Memory B cell (primary cell): ENCODE data around the gene EIF6.
"Not testable (repeated sequence)": the region's sequence is repeated elsewhere in the genome, so short reads cannot be mapped to it uniquely, and the experiment has no call there.

ENCODE experiments used
- ATAC-seq: fragments of 150-1000 bp; cut with Tn5 transposase; 2 replicates; pipeline ENCODE4 v1.10.0; 2021; ENCODE audit warnings: low read depth, mild to moderate bottlenecking, moderate library complexity
- DNase-seq, 2 donors: peaks; one replicate each; pipeline ENCODE4 v3.0.0; 2022; ENCODE audit warnings: low spot score in 2 of 2
- H3K27ac Mint-ChIP-seq: one replicate; pipeline ENCODE4 v1.8.0; 2022; ENCODE audit warnings: mild to moderate bottlenecking, moderate library complexity, mixed read lengths
- H3K27me3 Mint-ChIP-seq: one replicate; pipeline ENCODE4 v1.8.0; 2022; ENCODE audit warnings: mixed read lengths
- H3K36me3 Mint-ChIP-seq: one replicate; pipeline ENCODE4 v1.8.0; 2022; ENCODE audit warnings: mild to moderate bottlenecking, mixed read lengths
- H3K4me1 Mint-ChIP-seq: one replicate; pipeline ENCODE4 v1.8.0; 2022; ENCODE audit warnings: mixed read lengths
- H3K4me3 Mint-ChIP-seq: one replicate; pipeline ENCODE4 v1.8.0; 2022; ENCODE audit warnings: mild to moderate bottlenecking, moderate library complexity, mixed read lengths
- H3K9me3 Mint-ChIP-seq: one replicate; pipeline ENCODE4 v1.8.0; 2022; ENCODE audit warnings: mixed read lengths

Gene EIF6

DNA sequence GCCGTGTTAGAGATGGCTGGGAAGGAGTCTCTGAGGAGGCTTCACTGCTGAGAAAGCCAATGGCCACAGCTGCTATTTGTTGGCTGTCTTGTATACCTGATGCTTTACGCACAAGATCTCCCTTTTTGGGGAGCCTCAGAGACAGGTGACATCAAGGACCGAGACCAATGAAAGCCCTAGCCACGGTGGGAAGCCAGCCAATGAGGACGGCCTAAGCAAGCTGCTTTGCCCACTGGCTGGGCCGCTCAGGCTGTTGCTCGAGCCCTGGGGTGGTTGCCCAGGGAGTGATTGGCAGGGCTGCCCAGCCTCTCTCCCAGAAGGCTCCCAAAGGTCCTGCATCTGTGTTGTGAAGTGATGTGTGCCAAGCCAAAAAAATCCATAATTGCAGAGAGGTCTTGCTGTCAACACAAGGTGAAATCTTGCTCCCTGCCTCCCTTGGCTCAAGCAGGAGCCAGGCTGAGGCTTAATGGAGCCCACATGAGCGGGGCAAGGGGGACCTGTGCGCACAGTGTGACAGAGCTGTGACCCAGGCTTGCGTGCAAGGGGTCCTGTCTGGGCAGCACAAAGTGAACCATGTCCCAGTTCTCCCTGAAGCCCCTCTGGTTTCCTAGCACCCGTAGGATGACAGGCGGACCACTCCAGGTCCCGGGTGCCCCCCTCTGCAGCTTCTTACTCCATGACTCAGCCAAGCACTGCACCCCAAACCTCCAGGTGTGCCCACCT, 11.0 kb downstream of the EIF6 start:
- Mint-ChIP-seq H3K4me1 (peaks cover 14% of the 10 kb centered on the region), H3K27me3 (no peaks in the 10 kb centered on the region), H3K4me3 (no peak overlapping the region), H3K27ac (no peak overlapping the region), H3K36me3 (peaks cover 16% of the 10 kb centered on the region), H3K9me3 (no peaks in the 10 kb centered on the region)
- no peak for ATAC-seq
- no peak for DNase-seq

DNA sequence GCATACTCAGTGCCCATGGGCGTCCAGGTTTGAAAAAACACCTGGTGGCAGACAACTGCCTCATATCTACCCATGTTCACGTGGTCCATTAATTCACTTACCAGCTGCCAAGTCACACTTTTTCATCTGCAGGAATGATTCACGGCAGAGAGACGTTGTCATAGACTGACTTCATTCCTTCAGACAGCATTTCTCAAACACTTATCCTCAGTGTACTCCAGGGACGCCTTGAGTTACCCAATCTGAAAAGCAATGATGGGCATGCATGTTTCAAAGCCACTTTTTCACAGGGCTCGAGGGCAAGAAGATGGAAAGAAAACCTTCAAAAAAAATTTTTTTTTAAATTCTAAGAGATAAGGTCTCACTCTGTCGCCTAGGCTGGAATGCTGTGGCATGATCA, 12.7 kb downstream of the EIF6 start:
- DNase-seq (no peak), ATAC-seq (no peak)
- H3K4me1 Mint-ChIP-seq = peaks cover 12% of the 10 kb centered on the region
- H3K36me3 Mint-ChIP-seq = peaks cover 17% of the 10 kb centered on the region
- H3K27ac Mint-ChIP-seq = no peak overlapping the region
- H3K27me3 Mint-ChIP-seq = no peaks in the 10 kb centered on the region
- H3K9me3 Mint-ChIP-seq = no peaks in the 10 kb centered on the region
- H3K4me3 Mint-ChIP-seq = no peak overlapping the region

GRCh38 chr20:35271073-35271882, 13.3 kb downstream of the EIF6 start:
- Mint-ChIP-seq H3K27me3 (no peaks in the 10 kb centered on the region), H3K9me3 (no peaks in the 10 kb centered on the region), H3K4me1 (peaks cover 12% of the 10 kb centered on the region), H3K27ac (no peak overlapping the region), H3K4me3 (no peak overlapping the region), H3K36me3 (peaks cover 23% of the 10 kb centered on the region)
- ATAC-seq = no peak
- no peak for DNase-seq

GRCh38 chr20:35270021-35270902, 14.3 kb downstream of the EIF6 start:
- peaks cover 24% of the 10 kb centered on the region for H3K36me3 Mint-ChIP-seq
- no peaks in the 10 kb centered on the region for H3K9me3 Mint-ChIP-seq
- H3K27ac Mint-ChIP-seq = no peak overlapping the region
- H3K4me3 Mint-ChIP-seq = no peak overlapping the region
- H3K27me3 Mint-ChIP-seq = no peaks in the 10 kb centered on the region
- peaks cover 4% of the 10 kb centered on the region for H3K4me1 Mint-ChIP-seq
- DNase-seq (no peak), ATAC-seq (no peak)

- H3K4me3 Mint-ChIP-seq = no peak overlapping the region
- no peak overlapping the region for H3K27ac Mint-ChIP-seq
- peak; percentile 38 to 44 for DNase-seq
- H3K36me3 Mint-ChIP-seq = peaks cover 27% of the 10 kb centered on the region
- H3K9me3 Mint-ChIP-seq = no peaks in the 10 kb centered on the region
- no peaks in the 10 kb centered on the region for H3K27me3 Mint-ChIP-seq
- H3K4me1 Mint-ChIP-seq = peaks cover 4% of the 10 kb centered on the region
- ATAC-seq = peak; percentile 69
These were observed 15.4 kb downstream of the EIF6 start for GRCh38 chr20:35269055-35269781.

GRCh38 chr20:35267092-35267491, 17.5 kb downstream of the EIF6 start:
- Mint-ChIP-seq H3K9me3 (no peaks in the 10 kb centered on the region), H3K27me3 (no peaks in the 10 kb centered on the region), H3K4me3 (no peak overlapping the region), H3K4me1 (peaks cover 4% of the 10 kb centered on the region), H3K27ac (no peak overlapping the region), H3K36me3 (peaks cover 36% of the 10 kb centered on the region)
- ATAC-seq (no peak), DNase-seq (no peak)

DNA sequence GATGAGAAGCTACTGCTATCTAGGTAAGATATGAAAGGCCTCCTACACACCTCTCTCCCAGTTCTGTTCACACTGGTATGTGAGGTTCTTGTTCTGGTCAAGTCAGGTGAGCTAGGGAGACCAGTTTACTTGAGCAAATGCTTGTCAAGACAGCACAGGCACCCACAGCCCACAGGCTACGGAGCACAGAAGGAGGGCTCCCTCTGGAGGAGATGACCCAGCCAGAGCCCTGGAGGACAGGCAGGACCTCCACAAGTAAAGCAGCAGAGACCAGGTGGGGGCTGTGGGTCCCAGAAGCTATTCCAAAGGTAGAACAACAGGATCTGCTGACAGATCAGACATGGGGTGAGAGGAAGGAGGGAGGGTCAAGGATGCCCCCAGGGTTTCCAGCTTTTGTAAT, 19.8 kb downstream of the EIF6 start:
- Mint-ChIP-seq H3K27ac (no peak overlapping the region), H3K36me3 (peaks cover 26% of the 10 kb centered on the region), H3K4me1 (peaks cover 4% of the 10 kb centered on the region), H3K9me3 (no peaks in the 10 kb centered on the region), H3K4me3 (no peak overlapping the region), H3K27me3 (no peaks in the 10 kb centered on the region)
- DNase-seq = no peak
- no peak for ATAC-seq

- Mint-ChIP-seq H3K27ac (peak overlapping the region; percentile 80), H3K4me3 (no peak overlapping the region), H3K27me3 (no peaks in the 10 kb centered on the region), H3K4me1 (no peaks in the 10 kb centered on the region), H3K36me3 (peaks cover 23% of the 10 kb centered on the region), H3K9me3 (no peaks in the 10 kb centered on the region)
- no peak for DNase-seq
- ATAC-seq = no peak
These were observed 20.8 kb downstream of the EIF6 start for GRCh38 chr20:35263532-35264341.

DNA sequence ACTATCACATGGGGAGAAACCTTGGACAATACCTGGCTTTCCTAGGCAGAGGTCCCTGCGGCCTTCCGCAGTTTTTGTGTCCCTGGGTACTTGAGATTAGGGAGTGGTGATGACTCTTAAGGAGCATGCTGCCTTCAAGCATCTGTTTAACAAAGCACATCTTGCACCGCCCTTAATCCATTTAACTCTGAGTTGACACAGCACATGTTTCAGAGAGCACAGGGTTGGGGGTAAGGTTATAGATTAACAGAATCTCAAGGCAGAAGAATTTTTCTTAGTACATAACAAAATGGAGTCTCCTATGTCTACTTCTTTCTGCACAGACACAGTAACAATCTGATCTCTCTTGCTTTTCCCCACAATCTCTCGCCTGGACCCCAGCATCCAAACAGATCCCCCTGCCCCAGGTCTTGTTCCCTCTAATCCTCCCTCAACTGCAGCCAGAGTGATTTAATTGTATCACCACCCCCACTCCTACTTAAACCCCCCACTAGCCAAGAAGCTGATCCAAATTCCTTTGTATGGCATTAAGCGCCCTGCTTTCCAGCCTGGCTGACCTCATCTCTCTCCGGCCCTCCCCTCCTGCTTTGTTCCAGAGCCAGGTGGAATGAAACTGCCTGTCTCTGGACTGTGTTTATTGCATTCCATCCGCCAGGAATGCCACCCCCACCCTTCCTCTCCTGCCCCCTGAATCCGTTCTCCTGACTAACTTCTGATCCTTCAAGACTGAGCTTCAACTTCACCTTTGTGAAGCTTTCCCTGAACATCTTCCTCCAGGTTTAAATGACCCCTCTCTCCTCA, 21.6 kb downstream of the EIF6 start:
- ATAC-seq, DNase-seq, H3K9me3 Mint-ChIP-seq, H3K4me1 Mint-ChIP-seq, H3K27me3 Mint-ChIP-seq, H3K4me3 Mint-ChIP-seq: not testable (repeated sequence)
- Mint-ChIP-seq H3K36me3 (peaks cover 23% of the 10 kb centered on the region), H3K27ac (peak overlapping the region; percentile 80)

DNA sequence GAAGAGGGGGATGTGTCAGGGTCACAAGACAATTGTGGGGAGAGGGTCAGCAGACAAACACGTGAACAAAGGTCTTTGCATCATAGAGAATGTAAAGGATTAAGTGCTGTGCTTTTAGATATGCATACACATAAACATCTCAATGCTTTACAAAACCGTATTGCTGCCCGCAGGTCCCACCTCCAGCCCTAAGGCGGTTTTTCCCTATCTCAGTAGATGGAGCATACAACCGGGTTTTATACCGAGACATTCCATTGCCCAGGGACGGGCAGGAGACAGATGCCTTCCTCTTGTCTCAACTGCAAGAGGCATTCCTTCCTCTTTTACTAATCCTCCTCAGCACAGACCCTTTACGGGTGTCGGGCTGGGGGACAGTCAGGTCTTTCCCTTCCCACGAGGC, 22.3 kb downstream of the EIF6 start:
- not testable (repeated sequence) for H3K27me3 Mint-ChIP-seq, H3K4me1 Mint-ChIP-seq, DNase-seq, H3K4me3 Mint-ChIP-seq, H3K9me3 Mint-ChIP-seq, H3K27ac Mint-ChIP-seq, ATAC-seq
- peaks cover 19% of the 10 kb centered on the region for H3K36me3 Mint-ChIP-seq

- Mint-ChIP-seq H3K4me1 (no peaks in the 10 kb centered on the region), H3K27me3 (no peaks in the 10 kb centered on the region), H3K36me3 (peaks cover 17% of the 10 kb centered on the region), H3K9me3 (no peaks in the 10 kb centered on the region), H3K4me3 (no peak overlapping the region), H3K27ac (no peak overlapping the region)
- DNase-seq (no peak), ATAC-seq (no peak)
These were observed 24.1 kb downstream of the EIF6 start for GRCh38 chr20:35260426-35260825.

- Mint-ChIP-seq H3K27ac (no peak overlapping the region), H3K4me3 (no peak overlapping the region), H3K4me1 (peaks cover 2% of the 10 kb centered on the region), H3K36me3 (peaks cover 9% of the 10 kb centered on the region), H3K9me3 (no peaks in the 10 kb centered on the region), H3K27me3 (no peaks in the 10 kb centered on the region)
- no peak for ATAC-seq
- no peak for DNase-seq
These were observed 27.2 kb downstream of the EIF6 start for GRCh38 chr20:35257175-35257909.
